HepG2 (cell line): ENCODE measurements around the gene FIS1. TPM values are rescaled to one million over a fixed set of nuclear protein-coding genes. Genes with fewer than 3 reads are reported as not detected.

Source experiments
- ATAC-seq: fragments of 200-7000 bp; cut with Tn5 transposase; 3 replicates; pipeline ENCODE4 v1.9.1; 2020; ENCODE audit warnings: mild to moderate bottlenecking, moderate library complexity
- BruUV-seq: library from RNA; stranded (reverse); fragments of 400-500 nt; replicated peaks from 2 replicates; lab custom pipeline; 2021; lab: Mats Ljungman, UMichigan
- CTCF ChIA-PET: fragments of 300-600 bp; formaldehyde crosslinking; extraction: SDS; loops from one replicate; lab custom pipeline; 2021; ENCODE audit warnings: low total read pairs, inconsistent platforms, low intra/inter-chr PET ratio; lab: Yijun Ruan, JAX
- POLR2A ChIA-PET: fragments of 350-600 bp; sonication (Branson Sonifier 250); formaldehyde crosslinking; loops from one replicate; lab custom pipeline; 2020; ENCODE audit warnings: antibody characterized with exemption, inconsistent platforms; lab: Yijun Ruan, JAX
- DNase-seq: peaks from one replicate; pipeline ENCODE4 v3.0.0-alpha.2; 2015; ENCODE audit warnings: low spot score
- FAIRE-seq: peaks from 3 replicates; lab custom pipeline; 2011; peaks lifted over from hg19 to GRCh38; lab: Jason Lieb, UNC
- H2AFZ ChIP-seq: one replicate; pipeline ENCODE4 v1.6.1; 2011; ENCODE audit warnings: low read length, inconsistent platforms
- H3K27ac ChIP-seq: fragments of 300-600 bp; 3 replicates; pipeline ENCODE4 v1.8.0; 2011; ENCODE audit warnings: mixed run types, mild to moderate bottlenecking, mixed read lengths, low read length, inconsistent platforms; ENCODE audit not compliant: insufficient read depth; ENCODE audit errors: extremely low read length
- H3K27me3 ChIP-seq, 2 experiments: fragments of 200-600 bp in 1 of 2; 2 replicates in 1 of 2; 3 replicates in 1 of 2; pipeline versions ENCODE4 v1.6.0 to v1.8.0; 2011; ENCODE audit warnings: low read length in 2 of 2, mild to moderate bottlenecking in 2 of 2, moderate library complexity in 2 of 2, inconsistent platforms in 1 of 2; ENCODE audit not compliant: insufficient read depth in 2 of 2, control insufficient read depth in 1 of 2
- H3K36me3 ChIP-seq, 2 experiments: fragments of 200-600 bp in 1 of 2; replicated peaks in 1 of 2; 2 replicates in 1 of 2; 3 replicates in 1 of 2; pipeline versions ENCODE4 v1.5.1 to v1.8.0; 2011; ENCODE audit warnings: low read length in 2 of 2, inconsistent platforms in 1 of 2; ENCODE audit not compliant: insufficient read depth in 2 of 2, control insufficient read depth in 1 of 2
- H3K4me1 ChIP-seq: 2 replicates; pipeline ENCODE4 v1.5.1; 2012; ENCODE audit warnings: low read length, inconsistent platforms; ENCODE audit not compliant: insufficient read depth
- H3K4me2 ChIP-seq: 2 replicates; pipeline ENCODE4 v1.6.0; 2011; ENCODE audit warnings: low read depth, low read length, inconsistent platforms
- H3K4me3 ChIP-seq, 3 experiments: fragments of 200-600 bp in 1 of 3; sonication (generic), shearing (Covaris generic) in 1 of 3; replicated peaks in 1 of 3; 2 replicates each; pipeline ENCODE4 v1.5.1; 2011 to 2016; ENCODE audit warnings: low read length in 3 of 3, inconsistent platforms in 2 of 3, low read depth in 2 of 3, mild to moderate bottlenecking in 2 of 3, control low read depth in 1 of 3, mixed read lengths in 1 of 3; ENCODE audit not compliant: insufficient read depth in 1 of 3
- H3K79me2 ChIP-seq: one replicate; pipeline ENCODE4 v1.6.1; 2011; ENCODE audit warnings: low read length, inconsistent platforms; ENCODE audit not compliant: insufficient read depth
- H3K9ac ChIP-seq: 2 replicates; pipeline ENCODE4 v1.6.0; 2011; ENCODE audit warnings: mild to moderate bottlenecking, low read depth, low read length, inconsistent platforms; ENCODE audit not compliant: insufficient read depth
- H3K9me3 ChIP-seq: 2 replicates; pipeline ENCODE4 v1.5.1; 2012; ENCODE audit warnings: mild to moderate bottlenecking, low read length
- H4K20me1 ChIP-seq: 2 replicates; pipeline ENCODE4 v1.6.0; 2011; ENCODE audit warnings: inconsistent platforms, mild to moderate bottlenecking, low read length, moderate library complexity; ENCODE audit not compliant: insufficient read depth
- ZNF121 ChIP-seq: sonication (generic); formaldehyde crosslinking; IDR thresholded peaks from 2 replicates; pipeline ENCODE4 v1.5.0; 2020; ENCODE audit warnings: mild to moderate bottlenecking, missing genetic modification reagents
- WGBS: methylation state at CpG from one replicate; pipeline ENCODE4 v1.1.6; 2017; ENCODE audit warnings: low lambda C conversion rate; 5-methylcytosine and 5-hydroxymethylcytosine counted together
- in situ Hi-C: cut with HindIII; loops from 2 replicates; pipeline ENCODE4 v1.10.0; 2017; ENCODE audit warnings: low pct_unique_long_range_greater_than_20kb; ENCODE audit not compliant: extremely low pct_ligation_motif_present
- intact Hi-C: fragments of 100-400 bp; cut with micrococcal nuclease; formaldehyde crosslinking; loops from one replicate; pipeline ENCODE4 v1.10.0; 2022; ENCODE audit not compliant: unreplicated experiment
- polyA plus RNA-seq, 8 experiments: library from polyadenylated mRNA; depleted of rRNA in 3 of 8; stranded (reverse) in 7 of 8; unstranded in 1 of 8; fragments of >200 nt; fragmentation: Illumina TruSeq in 4 of 8; extraction: Trizol in 4 of 8; gene quantifications; 2 replicates each; pipeline versions ENCODE4 v1.2.1 to v1.2.3, GENCODE V29; 2011 to 2016; ENCODE audit warnings: low read depth in 4 of 8, missing spikeins in 1 of 8, mixed read lengths in 1 of 8; ENCODE audit not compliant: insufficient read depth in 1 of 8
- total RNA-seq, 5 experiments: library from RNA; depleted of rRNA; stranded (reverse); fragments of >200 nt; fragmentation: Illumina TruSeq; extraction: Trizol; gene quantifications; 2 replicates each; pipeline ENCODE4 v1.2.3, GENCODE V29; 2016; ENCODE audit warnings: low read depth in 1 of 5
- TF ChIP-seq, protein P1 (sequence below): sonication (generic); formaldehyde crosslinking; IDR thresholded peaks from 2 replicates; pipeline ENCODE4 v1.4.0; 2020; ENCODE audit warnings: missing genetic modification reagents
- TF ChIP-seq, protein P2 (sequence below): sonication (generic); formaldehyde crosslinking; conservative IDR thresholded peaks from 2 replicates; pipeline ENCODE4 v1.8.1; 2023; ENCODE audit warnings: missing genetic modification reagents
- TF ChIP-seq, protein P3 (sequence below): sonication (generic); formaldehyde crosslinking; IDR thresholded peaks from 2 replicates; pipeline ENCODE4 v1.9.0; 2021; ENCODE audit warnings: missing genetic modification reagents, mild to moderate bottlenecking, borderline replicate concordance
- TF ChIP-seq, protein P4 (sequence below): sonication (generic); formaldehyde crosslinking; IDR thresholded peaks from 2 replicates; pipeline ENCODE4 v1.8.0; 2022; ENCODE audit warnings: missing genetic modification reagents, mild to moderate bottlenecking, inconsistent platforms, borderline replicate concordance

The FIS1 gene
- total and polyA plus RNA-seq, 2 of the 13 experiments (the other 11 are each of a cell fraction or from before 2014, with no cell fraction given), result 97.5 to 101 TPM

DNA sequence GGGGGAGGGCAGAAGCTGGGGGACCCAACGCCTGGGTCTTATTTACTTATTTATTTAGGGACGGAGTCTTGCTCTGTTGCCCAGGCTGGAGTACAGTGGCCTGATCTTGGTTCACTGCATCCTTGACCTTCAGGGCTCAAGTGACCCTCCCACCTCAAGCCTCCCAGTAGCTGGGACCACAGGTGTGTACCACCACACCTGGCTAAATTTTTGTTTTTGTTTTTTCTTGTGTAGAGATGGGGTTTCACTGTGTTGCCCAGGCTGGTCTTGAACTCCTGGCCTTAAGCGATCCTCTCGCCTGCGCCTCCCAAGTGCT is 42.3 kb downstream of the FIS1 start:
- 100% methylated on average over 3 of the region's 5 CpGs for WGBS
- ChIA-PET CTCF (no interaction called here), POLR2A (interaction anchor here (0.9 to 11.6 kb wide), 10 partner anchors 10 to 773 kb away, joined by 3 to 202 read pairs (median 10); partner anchors contain the start of genes CLDN15, FIS1, MEPCE and PLOD3)
- H3K9me3 ChIP-seq, result no peaks in the 10 kb centered on the region
- ATAC-seq, result no peak
- peak overlapping the region; percentile 99 for H3K27ac ChIP-seq
- peaks cover 12% of the 10 kb centered on the region for H3K79me2 ChIP-seq
- peaks cover 43% of the 10 kb centered on the region for H3K4me1 ChIP-seq
- peaks cover 5 to 8% of the 10 kb centered on the region in 2 experiments; a peak in 3 of 5 replicates for H3K36me3 ChIP-seq
- BruUV-seq, result no TSS peak
- FAIRE-seq, result no peak
- no peaks in the 10 kb centered on the region; a peak in 1 of 5 replicates for H3K27me3 ChIP-seq
- peaks cover 3% of the 10 kb centered on the region; the same call in 1 of the 2 replicates for H4K20me1 ChIP-seq
- peak overlapping the region; percentile 74 to 87 (median 84) for H3K4me3 ChIP-seq
- H2AFZ ChIP-seq, result no peak overlapping the region
- peak overlapping the region; percentile 89 for H3K9ac ChIP-seq
- TF ChIP-seq, protein P1, sequence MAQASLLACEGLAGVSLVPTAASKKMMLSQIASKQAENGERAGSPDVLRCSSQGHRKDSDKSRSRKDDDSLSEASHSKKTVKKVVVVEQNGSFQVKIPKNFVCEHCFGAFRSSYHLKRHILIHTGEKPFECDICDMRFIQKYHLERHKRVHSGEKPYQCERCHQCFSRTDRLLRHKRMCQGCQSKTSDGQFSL (CRISPR knock-in tag), result no peak
- TF ChIP-seq, protein P2, sequence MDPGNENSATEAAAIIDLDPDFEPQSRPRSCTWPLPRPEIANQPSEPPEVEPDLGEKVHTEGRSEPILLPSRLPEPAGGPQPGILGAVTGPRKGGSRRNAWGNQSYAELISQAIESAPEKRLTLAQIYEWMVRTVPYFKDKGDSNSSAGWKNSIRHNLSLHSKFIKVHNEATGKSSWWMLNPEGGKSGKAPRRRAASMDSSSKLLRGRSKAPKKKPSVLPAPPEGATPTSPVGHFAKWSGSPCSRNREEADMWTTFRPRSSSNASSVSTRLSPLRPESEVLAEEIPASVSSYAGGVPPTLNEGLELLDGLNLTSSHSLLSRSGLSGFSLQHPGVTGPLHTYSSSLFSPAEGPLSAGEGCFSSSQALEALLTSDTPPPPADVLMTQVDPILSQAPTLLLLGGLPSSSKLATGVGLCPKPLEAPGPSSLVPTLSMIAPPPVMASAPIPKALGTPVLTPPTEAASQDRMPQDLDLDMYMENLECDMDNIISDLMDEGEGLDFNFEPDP (CRISPR knock-in tag), result 0 out of 2 replicates have a peak, but pooled peaks have one; percentile 71
- TF ChIP-seq, protein P3, sequence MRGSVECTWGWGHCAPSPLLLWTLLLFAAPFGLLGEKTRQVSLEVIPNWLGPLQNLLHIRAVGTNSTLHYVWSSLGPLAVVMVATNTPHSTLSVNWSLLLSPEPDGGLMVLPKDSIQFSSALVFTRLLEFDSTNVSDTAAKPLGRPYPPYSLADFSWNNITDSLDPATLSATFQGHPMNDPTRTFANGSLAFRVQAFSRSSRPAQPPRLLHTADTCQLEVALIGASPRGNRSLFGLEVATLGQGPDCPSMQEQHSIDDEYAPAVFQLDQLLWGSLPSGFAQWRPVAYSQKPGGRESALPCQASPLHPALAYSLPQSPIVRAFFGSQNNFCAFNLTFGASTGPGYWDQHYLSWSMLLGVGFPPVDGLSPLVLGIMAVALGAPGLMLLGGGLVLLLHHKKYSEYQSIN (CRISPR knock-in tag), result no peak
- TF ChIP-seq, protein P4, sequence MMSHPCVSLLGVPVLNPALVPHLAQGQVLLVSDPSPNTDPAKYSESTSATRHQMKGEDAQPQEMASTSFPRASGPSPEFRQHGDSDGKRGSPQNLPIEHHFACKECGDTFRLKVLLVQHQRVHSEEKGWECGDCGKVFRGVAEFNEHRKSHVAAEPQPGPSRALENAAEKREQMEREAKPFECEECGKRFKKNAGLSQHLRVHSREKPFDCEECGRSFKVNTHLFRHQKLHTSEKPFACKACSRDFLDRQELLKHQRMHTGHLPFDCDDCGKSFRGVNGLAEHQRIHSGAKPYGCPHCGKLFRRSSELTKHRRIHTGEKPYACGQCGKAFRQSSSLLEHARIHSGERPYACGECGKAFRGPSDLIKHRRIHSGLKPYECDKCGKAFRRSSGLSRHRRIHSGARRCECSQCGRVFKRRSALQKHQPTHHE, result no peak
- peak; percentile 94 for TF ChIP-seq ZNF121 (CRISPR knock-in tag)
- DNase-seq, result no peak
- in situ Hi-C loops (no loop called here), intact Hi-C loops (no loop called here)
- peak overlapping the region; percentile 91 for H3K4me2 ChIP-seq
